Measurements from ENCODE around the gene DPP10. TPM values are rescaled to one million over a fixed set of nuclear protein-coding genes. Genes with fewer than 3 reads are reported as not detected.

Gene DPP10
- total and polyA plus RNA-seq, 8 donors, result 1.1 to 8.2 (median 5.8) TPM

DNA sequence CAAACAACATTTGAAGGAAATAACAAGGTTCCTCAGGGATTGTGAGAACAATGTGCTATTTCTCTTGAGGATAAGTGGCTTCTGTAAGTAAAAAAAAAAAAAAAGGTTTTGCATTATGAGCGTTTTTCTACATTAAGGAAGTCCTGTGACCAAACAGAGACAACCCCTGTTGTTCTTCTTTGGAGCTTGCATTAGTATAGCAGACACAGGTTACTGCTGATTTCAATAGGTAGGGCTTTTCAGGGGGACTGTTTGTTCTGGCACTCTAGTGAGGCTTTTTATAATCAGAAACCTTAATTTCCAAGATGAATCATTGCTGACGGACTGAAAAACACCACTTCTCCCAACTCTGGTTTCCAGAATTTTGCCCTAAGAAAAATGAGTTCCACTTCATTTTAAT is 8.2 kb downstream of the DPP10 start:
- TF ChIP-seq, protein P1, sequence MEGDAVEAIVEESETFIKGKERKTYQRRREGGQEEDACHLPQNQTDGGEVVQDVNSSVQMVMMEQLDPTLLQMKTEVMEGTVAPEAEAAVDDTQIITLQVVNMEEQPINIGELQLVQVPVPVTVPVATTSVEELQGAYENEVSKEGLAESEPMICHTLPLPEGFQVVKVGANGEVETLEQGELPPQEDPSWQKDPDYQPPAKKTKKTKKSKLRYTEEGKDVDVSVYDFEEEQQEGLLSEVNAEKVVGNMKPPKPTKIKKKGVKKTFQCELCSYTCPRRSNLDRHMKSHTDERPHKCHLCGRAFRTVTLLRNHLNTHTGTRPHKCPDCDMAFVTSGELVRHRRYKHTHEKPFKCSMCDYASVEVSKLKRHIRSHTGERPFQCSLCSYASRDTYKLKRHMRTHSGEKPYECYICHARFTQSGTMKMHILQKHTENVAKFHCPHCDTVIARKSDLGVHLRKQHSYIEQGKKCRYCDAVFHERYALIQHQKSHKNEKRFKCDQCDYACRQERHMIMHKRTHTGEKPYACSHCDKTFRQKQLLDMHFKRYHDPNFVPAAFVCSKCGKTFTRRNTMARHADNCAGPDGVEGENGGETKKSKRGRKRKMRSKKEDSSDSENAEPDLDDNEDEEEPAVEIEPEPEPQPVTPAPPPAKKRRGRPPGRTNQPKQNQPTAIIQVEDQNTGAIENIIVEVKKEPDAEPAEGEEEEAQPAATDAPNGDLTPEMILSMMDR (IDR thresholded peaks at IDR 0.05), result no peak
- Histone ChIP-seq H3K36me3 (no peaks in the 10 kb centered on the region), H3K27me3 (no peaks in the 10 kb centered on the region), H3K4me1 (no peaks in the 10 kb centered on the region), H3K27ac (no peak overlapping the region), H3K4me3 (no peak overlapping the region), H3K9me3 (no peaks in the 10 kb centered on the region)
- intact Hi-C loops (cut with DNase I), result no loop called here
- FAIRE-seq (no peak), DNase-seq (no peak), ATAC-seq (no peak)
- WGBS, 2 donors, result 27 to 41% methylated on average over 2 of the region's 2 CpGs

DNA sequence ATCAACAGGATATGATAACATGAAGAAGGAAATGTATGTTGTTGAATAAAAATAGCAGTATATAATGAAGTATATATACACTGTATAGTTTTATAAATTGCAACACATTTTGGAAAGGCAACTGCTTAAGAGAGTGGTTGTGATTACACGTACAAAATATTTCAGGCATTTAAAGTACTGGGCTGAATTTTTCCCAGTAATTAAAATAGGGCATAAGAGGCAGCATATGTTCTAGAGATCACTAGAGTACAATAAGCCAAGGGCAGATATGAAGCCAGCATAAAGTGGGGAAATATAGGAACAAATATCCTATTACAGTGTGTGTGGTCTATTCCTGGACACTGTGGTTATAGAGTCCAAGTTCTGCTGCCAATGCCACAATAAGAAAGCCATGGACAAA is 14.1 kb downstream of the DPP10 start:
- 54 to 68% methylated on average over 1 of the region's 1 CpG for WGBS, 2 donors
- no peaks in the 10 kb centered on the region for H3K27me3 ChIP-seq
- ATAC-seq (no peak), DNase-seq (no peak), FAIRE-seq (no peak)
- no peaks in the 10 kb centered on the region for H3K4me1 ChIP-seq
- no peak overlapping the region for H3K4me3 ChIP-seq
- TF ChIP-seq, protein P1 (IDR thresholded peaks at IDR 0.05), result no peak
- H3K9me3 ChIP-seq, result no peaks in the 10 kb centered on the region
- H3K27ac ChIP-seq, result no peak overlapping the region
- no peaks in the 10 kb centered on the region for H3K36me3 ChIP-seq
- intact Hi-C loops (cut with DNase I), result no loop called here

DNA sequence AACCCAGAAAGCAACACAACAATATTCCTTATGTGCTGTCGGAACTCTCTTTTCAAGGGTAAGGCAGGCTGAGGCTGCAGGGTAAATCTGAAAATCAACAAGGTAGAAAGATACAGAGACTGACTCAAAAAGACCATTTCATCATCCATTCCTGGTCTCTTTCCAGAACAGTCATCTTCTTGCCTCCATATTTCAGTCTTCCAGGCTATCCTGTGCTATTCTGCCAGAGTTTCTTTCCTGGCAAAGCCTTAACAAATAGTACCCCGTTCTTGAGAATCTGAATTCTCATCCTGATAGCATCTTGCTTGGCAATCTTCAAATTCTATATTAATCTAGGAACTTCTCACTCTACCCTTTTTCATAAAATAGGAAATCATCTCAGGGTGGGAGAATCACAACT is 15.5 kb downstream of the DPP10 start:
- H3K4me1 ChIP-seq, result no peaks in the 10 kb centered on the region
- no peaks in the 10 kb centered on the region for H3K9me3 ChIP-seq
- H3K36me3 ChIP-seq, result no peaks in the 10 kb centered on the region
- TF ChIP-seq, protein P1 (IDR thresholded peaks at IDR 0.05), result no peak
- no peak for ATAC-seq
- WGBS, 2 donors, result 75 to 88% methylated on average over 2 of the region's 2 CpGs
- intact Hi-C loops (cut with DNase I), result no loop called here
- H3K27ac ChIP-seq, result no peak overlapping the region
- no peak overlapping the region for H3K4me3 ChIP-seq
- H3K27me3 ChIP-seq, result no peaks in the 10 kb centered on the region
- no peak for DNase-seq
- FAIRE-seq, result no peak

DNA sequence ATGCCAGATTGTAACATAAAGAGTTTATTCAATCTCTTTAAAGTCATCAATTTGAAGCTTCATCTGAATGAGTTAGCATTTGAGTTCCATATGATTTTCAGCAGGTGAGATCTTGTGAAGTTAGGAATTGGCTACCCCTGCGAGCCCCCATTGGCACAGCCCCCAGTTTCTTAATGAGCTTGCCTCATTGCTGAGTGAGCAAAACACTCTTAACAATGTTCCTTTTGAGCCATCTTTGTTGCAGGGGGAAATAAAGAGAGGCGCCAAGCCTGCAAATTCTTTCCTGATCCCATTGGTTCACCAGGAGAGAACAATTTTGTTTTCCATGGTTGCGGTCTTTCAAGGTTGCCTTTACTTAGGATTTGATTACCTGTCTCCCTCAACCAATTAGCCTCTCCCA is 18.7 kb downstream of the DPP10 start:
- 75 to 77% methylated on average over 3 of the region's 3 CpGs for WGBS, 2 donors
- H3K4me3 ChIP-seq, result no peak overlapping the region
- TF ChIP-seq, protein P1 (IDR thresholded peaks at IDR 0.05), result no peak
- intact Hi-C loops (cut with DNase I), result no loop called here
- no peak for DNase-seq
- H3K4me1 ChIP-seq, result no peaks in the 10 kb centered on the region
- no peaks in the 10 kb centered on the region for H3K36me3 ChIP-seq
- H3K9me3 ChIP-seq, result no peaks in the 10 kb centered on the region
- H3K27me3 ChIP-seq, result no peaks in the 10 kb centered on the region
- FAIRE-seq, result no peak
- ATAC-seq, result no peak
- no peak overlapping the region for H3K27ac ChIP-seq

DNA sequence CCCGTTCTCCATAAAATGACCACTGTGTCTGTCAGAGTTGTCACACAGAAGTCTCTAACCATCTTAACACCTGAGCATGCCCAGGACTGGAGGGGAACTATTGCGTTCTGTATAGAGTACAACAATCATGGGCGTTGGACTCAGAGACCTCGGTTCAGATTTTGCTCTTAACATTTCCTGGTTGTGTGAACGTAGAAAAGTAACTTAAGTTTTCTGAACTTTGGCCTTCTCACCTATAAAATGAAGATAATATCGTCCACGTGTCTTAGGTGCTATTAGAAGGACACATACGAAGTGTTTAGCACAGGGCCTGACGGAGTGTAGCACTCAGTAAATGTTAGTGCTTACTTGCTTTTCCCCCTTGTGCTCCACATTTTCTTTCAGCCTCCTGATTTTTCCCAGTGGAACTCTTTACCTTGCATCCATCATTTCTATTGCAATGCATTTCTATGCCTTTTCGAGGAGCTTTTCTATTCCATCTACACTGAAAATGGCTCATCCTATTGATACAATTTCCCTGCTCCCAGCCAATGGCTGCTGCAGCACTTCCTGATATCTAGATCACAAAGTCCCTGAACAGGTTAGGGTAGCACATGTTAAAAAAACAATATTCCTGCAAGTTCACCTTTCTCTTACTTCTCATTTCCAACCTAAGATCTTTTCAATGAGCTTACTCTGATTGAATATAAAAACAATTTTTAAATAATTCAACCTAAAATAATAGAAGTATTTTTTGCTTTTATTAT is 22.7 kb downstream of the DPP10 start:
- Histone ChIP-seq H3K27me3 (no peaks in the 10 kb centered on the region), H3K9me3 (no peaks in the 10 kb centered on the region), H3K36me3 (no peaks in the 10 kb centered on the region), H3K4me1 (no peaks in the 10 kb centered on the region), H3K27ac (no peak overlapping the region), H3K4me3 (no peak overlapping the region)
- TF ChIP-seq, protein P1 (IDR thresholded peaks at IDR 0.05), result no peak
- WGBS, 2 donors, result 72 to 79% methylated on average over 10 of the region's 10 CpGs
- intact Hi-C loops (cut with DNase I), result no loop called here
- ATAC-seq (no peak), FAIRE-seq (no peak), DNase-seq (no peak)
